GM23248 (cell line): ENCODE data around the gene PCLO.

Experiments used
- EZH2 ChIP-seq: fragments of 200-600 bp; sonication (generic); IDR thresholded peaks from 2 replicates; pipeline ENCODE4 v1.6.1; 2018; ENCODE audit warnings: antibody characterized with exemption, mild to moderate bottlenecking; ENCODE audit not compliant: insufficient read depth, poor library complexity, severe bottlenecking
- EZH2phosphoT487 ChIP-seq: fragments of 200-600 bp; sonication (generic); IDR thresholded peaks from 2 replicates; pipeline ENCODE4 v1.6.1; 2018; ENCODE audit warnings: antibody characterized with exemption, moderate library complexity, mild to moderate bottlenecking, low read depth; ENCODE audit not compliant: insufficient read depth

- TF ChIP-seq EZH2 (no peak), EZH2phosphoT487 (no peak)
These were observed 303.4 kb downstream of the PCLO start for GRCh38 chr7:82859106-82859850.
